AG09319 (cell line): ENCODE data around the gene WFDC11.
"Not testable (repeated sequence)": the region's sequence is repeated elsewhere in the genome, so short reads cannot be mapped to it uniquely, and the experiment has no call there.

Experiments used
- DNase-seq: peaks from one replicate; pipeline ENCODE4 v3.0.0-alpha.2; 2010; ENCODE audit warnings: low read depth; ENCODE audit errors: extremely low read depth
- TF ChIP-seq, protein P1 (sequence below): IDR thresholded peaks from 2 replicates; pipeline ENCODE4 v1.5.1; 2011; ENCODE audit warnings: low read depth, mild to moderate bottlenecking, inconsistent platforms, low read length, moderate library complexity

The WFDC11 gene

GRCh38 chr20:45679650-45680049, 9.6 kb upstream of the WFDC11 start:
- no peak for DNase-seq
- TF ChIP-seq, protein P1, sequence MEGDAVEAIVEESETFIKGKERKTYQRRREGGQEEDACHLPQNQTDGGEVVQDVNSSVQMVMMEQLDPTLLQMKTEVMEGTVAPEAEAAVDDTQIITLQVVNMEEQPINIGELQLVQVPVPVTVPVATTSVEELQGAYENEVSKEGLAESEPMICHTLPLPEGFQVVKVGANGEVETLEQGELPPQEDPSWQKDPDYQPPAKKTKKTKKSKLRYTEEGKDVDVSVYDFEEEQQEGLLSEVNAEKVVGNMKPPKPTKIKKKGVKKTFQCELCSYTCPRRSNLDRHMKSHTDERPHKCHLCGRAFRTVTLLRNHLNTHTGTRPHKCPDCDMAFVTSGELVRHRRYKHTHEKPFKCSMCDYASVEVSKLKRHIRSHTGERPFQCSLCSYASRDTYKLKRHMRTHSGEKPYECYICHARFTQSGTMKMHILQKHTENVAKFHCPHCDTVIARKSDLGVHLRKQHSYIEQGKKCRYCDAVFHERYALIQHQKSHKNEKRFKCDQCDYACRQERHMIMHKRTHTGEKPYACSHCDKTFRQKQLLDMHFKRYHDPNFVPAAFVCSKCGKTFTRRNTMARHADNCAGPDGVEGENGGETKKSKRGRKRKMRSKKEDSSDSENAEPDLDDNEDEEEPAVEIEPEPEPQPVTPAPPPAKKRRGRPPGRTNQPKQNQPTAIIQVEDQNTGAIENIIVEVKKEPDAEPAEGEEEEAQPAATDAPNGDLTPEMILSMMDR, result no peak

DNA sequence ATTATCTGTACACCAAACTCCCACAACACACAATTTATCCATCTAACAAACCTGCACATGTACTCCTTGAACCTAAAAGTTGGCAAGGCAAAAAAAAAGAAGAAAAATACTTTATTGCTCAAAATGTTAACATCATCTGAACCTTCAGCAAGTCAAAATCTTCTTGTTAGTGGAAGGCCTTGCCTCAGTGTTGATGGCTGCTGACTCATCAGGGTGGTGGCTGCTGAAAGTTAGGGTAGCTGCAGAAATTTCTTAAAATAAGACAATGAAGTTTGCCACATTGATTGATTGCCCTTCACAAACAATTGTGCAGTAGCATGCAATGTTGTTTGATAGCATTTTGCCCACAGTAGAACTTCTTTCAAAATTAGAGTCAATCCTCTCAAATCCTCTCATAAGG, 2.7 kb upstream of the WFDC11 start:
- TF ChIP-seq, protein P1, result no peak
- no peak for DNase-seq

- DNase-seq, result not testable (repeated sequence)
These were observed 13.0 kb downstream of the WFDC11 start for GRCh38 chr20:45657038-45657437.

DNA sequence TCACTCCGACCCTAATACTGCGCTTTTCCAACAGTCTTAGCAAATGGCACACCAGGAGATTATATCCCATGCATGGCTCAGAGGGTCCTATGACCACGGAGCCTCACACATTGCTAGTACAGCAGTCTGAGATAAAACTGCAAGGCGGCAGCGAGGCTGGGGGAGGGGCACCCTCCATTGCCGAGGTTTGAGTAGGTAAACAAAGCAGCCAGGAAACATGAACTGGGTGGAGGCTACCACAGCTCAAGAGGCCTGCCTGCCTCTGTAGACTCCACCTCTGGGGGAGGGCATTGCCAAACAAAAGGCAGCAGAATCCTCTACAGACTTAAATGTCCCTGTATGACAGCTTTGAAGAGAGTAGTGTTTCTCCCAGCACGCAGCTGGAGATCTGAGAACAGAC, 18.3 kb downstream of the WFDC11 start:
- DNase-seq, result not testable (repeated sequence)

GRCh38 chr20:45649312-45649863, 20.7 kb downstream of the WFDC11 start:
- TF ChIP-seq, protein P1, result no peak
- no peak for DNase-seq

DNA sequence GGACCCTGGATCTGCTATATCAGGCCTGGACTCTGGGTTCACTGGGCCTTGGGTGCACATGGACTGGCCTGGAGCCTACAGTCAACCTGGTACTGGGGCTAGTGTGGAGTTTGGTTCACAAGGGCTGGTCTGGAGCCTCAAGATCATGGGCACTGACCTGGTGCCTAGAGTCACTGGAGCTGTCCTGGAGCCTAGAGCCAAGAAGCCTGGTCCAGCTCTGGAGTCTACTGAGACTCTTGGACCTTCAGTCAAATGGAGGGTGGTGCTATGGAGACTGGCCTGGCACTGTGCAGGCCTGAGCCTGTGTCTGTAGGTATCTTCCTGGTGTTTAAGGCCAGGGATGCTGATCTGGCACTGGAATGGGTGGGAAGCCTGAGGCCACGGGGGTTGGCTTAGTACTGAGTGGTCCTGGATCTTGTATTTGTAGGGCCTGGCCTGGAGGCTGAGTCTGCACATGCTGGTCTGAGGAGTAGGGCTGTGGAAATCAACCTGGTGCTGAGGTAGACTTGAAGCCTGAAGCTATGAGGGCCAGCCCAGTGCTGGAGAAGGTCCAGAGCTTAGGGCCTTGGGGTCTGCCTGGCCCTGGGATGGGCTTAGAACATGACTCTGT, 22.5 kb downstream of the WFDC11 start:
- TF ChIP-seq, protein P1, result no peak
- DNase-seq, result no peak

- no peak for DNase-seq
- TF ChIP-seq, protein P1, result no peak
These were observed 23.2 kb downstream of the WFDC11 start for GRCh38 chr20:45646875-45647274.

DNA sequence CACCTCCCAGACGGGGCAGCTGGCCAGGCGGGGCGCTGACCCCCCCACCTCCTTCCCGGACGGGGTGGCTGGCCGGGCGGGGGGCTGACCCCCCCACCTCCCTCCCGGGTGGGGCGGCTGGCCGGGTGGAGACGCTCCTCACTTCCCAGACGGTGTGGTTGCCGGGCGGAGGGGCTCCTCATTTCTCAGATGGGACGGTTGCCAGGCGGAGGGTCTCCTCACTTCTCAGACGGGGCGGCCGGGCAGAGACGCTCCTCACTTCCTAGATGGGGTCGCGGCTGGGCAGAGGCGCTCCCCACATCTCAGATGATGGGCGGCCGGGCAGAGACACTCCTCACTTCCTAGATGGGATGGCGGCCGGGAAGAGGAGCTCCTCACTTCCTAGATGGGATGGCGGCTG, 24.2 kb downstream of the WFDC11 start:
- not testable (repeated sequence) for DNase-seq

DNA sequence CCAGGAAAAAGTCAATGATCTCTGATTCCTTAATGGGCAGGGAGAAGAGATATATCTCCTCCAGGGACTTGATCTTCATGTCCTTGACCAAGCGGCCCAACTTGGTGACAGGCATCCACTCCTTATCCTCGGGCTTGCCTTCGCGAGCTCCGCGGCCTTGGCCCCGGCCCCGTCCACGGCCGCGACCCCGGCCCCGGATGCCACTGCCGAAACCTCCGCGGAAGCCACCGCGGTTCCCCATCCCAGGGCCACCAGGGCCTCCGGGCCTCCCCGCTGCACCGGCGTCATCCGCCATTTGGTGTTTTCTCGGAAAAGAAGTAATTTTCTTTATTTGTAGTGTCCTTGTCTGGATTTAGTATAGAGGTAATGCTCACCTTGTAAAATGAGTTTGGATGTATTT, 29.0 kb downstream of the WFDC11 start:
- not testable (repeated sequence) for DNase-seq

GRCh38 chr20:45639687-45640086, 30.4 kb downstream of the WFDC11 start:
- TF ChIP-seq, protein P1, result no peak
- no peak for DNase-seq
